ENCODE measurements around the gene ANKS1B. TPM values are rescaled to one million over a fixed set of nuclear protein-coding genes. Genes with fewer than 3 reads are reported as not detected.

The ANKS1B gene
- total and polyA plus RNA-seq, 9 donors, result 1.4 to 5.6 (median 2.7) TPM

GRCh38 chr12:99413751-99414150, 571.0 kb downstream of the ANKS1B start:
- H3K27me3 ChIP-seq (ENCODE audit: control insufficient read depth, insufficient read depth, low read length), result no peaks in the 10 kb centered on the region
- no peak overlapping the region for H3K27ac ChIP-seq (ENCODE audit: low read length)
- H3K9me3 ChIP-seq (replicated peaks; ENCODE audit: control insufficient read depth, low read depth, low read length), result no peaks in the 10 kb centered on the region
- no peaks in the 10 kb centered on the region for H3K36me3 ChIP-seq (ENCODE audit: control insufficient read depth, insufficient read depth, low read length)
- 100% methylated on average over 3 of the region's 3 CpGs for WGBS (ENCODE audit: insufficient coverage)
- DNase-seq, result no peak
- no peaks in the 10 kb centered on the region for H3K4me1 ChIP-seq (ENCODE audit: control insufficient read depth, insufficient read depth, low read length)
- H3K4me3 ChIP-seq (ENCODE audit: low read length), result no peak overlapping the region

- Histone ChIP-seq H3K36me3 (ENCODE audit: control insufficient read depth, insufficient read depth, low read length) (no peaks in the 10 kb centered on the region), H3K4me3 (ENCODE audit: low read length) (no peak overlapping the region), H3K27me3 (ENCODE audit: control insufficient read depth, insufficient read depth, low read length) (no peaks in the 10 kb centered on the region), H3K4me1 (ENCODE audit: control insufficient read depth, insufficient read depth, low read length) (no peaks in the 10 kb centered on the region), H3K27ac (ENCODE audit: low read length) (no peak overlapping the region), H3K9me3 (replicated peaks; ENCODE audit: control insufficient read depth, low read depth, low read length) (no peaks in the 10 kb centered on the region)
- no peak for DNase-seq
These were observed 591.0 kb downstream of the ANKS1B start for GRCh38 chr12:99393763-99394162.

GRCh38 chr12:99392091-99392850, 592.5 kb downstream of the ANKS1B start:
- 85% methylated on average over 3 of the region's 6 CpGs for WGBS (ENCODE audit: insufficient coverage)
- no peaks in the 10 kb centered on the region for H3K36me3 ChIP-seq (ENCODE audit: control insufficient read depth, insufficient read depth, low read length)
- no peaks in the 10 kb centered on the region for H3K4me1 ChIP-seq (ENCODE audit: control insufficient read depth, insufficient read depth, low read length)
- no peaks in the 10 kb centered on the region for H3K27me3 ChIP-seq (ENCODE audit: control insufficient read depth, insufficient read depth, low read length)
- no peaks in the 10 kb centered on the region for H3K9me3 ChIP-seq (replicated peaks; ENCODE audit: control insufficient read depth, low read depth, low read length)
- no peak overlapping the region for H3K27ac ChIP-seq (ENCODE audit: low read length)
- no peak for DNase-seq
- no peak overlapping the region for H3K4me3 ChIP-seq (ENCODE audit: low read length)

- 70% methylated on average over 6 of the region's 7 CpGs for WGBS (ENCODE audit: insufficient coverage)
- H3K9me3 ChIP-seq (replicated peaks; ENCODE audit: control insufficient read depth, low read depth, low read length), result no peaks in the 10 kb centered on the region
- H3K36me3 ChIP-seq (ENCODE audit: control insufficient read depth, insufficient read depth, low read length), result no peaks in the 10 kb centered on the region
- no peak overlapping the region for H3K27ac ChIP-seq (ENCODE audit: low read length)
- no peaks in the 10 kb centered on the region for H3K27me3 ChIP-seq (ENCODE audit: control insufficient read depth, insufficient read depth, low read length)
- H3K4me1 ChIP-seq (ENCODE audit: control insufficient read depth, insufficient read depth, low read length), result no peaks in the 10 kb centered on the region
- no peak overlapping the region for H3K4me3 ChIP-seq (ENCODE audit: low read length)
- no peak for DNase-seq
These were observed 594.0 kb downstream of the ANKS1B start for GRCh38 chr12:99390707-99391106.

GRCh38 chr12:99389751-99390150, 595.0 kb downstream of the ANKS1B start:
- no peak overlapping the region for H3K27ac ChIP-seq (ENCODE audit: low read length)
- WGBS (ENCODE audit: insufficient coverage), result no CpG with 5 or more reads among the region's 3 CpGs
- no peak overlapping the region for H3K4me3 ChIP-seq (ENCODE audit: low read length)

GRCh38 chr12:99388671-99389195, 596.0 kb downstream of the ANKS1B start:
- no peak overlapping the region for H3K4me3 ChIP-seq (ENCODE audit: low read length)
- DNase-seq, result peak; percentile 35
- no peaks in the 10 kb centered on the region for H3K36me3 ChIP-seq (ENCODE audit: control insufficient read depth, insufficient read depth, low read length)
- no peaks in the 10 kb centered on the region for H3K27me3 ChIP-seq (ENCODE audit: control insufficient read depth, insufficient read depth, low read length)
- WGBS (ENCODE audit: insufficient coverage), result no CpG with 5 or more reads among the region's 1 CpG
- no peak overlapping the region for H3K27ac ChIP-seq (ENCODE audit: low read length)
- H3K9me3 ChIP-seq (replicated peaks; ENCODE audit: control insufficient read depth, low read depth, low read length), result no peaks in the 10 kb centered on the region
- H3K4me1 ChIP-seq (ENCODE audit: control insufficient read depth, insufficient read depth, low read length), result no peaks in the 10 kb centered on the region

More at GRCh38 chr12:99389751-99390150, 595.0 kb downstream of the ANKS1B start:
- H3K9me3 ChIP-seq (replicated peaks; ENCODE audit: control insufficient read depth, low read depth, low read length), result no peaks in the 10 kb centered on the region
- H3K36me3 ChIP-seq (ENCODE audit: control insufficient read depth, insufficient read depth, low read length), result no peaks in the 10 kb centered on the region
- H3K27me3 ChIP-seq (ENCODE audit: control insufficient read depth, insufficient read depth, low read length), result no peaks in the 10 kb centered on the region
- no peaks in the 10 kb centered on the region for H3K4me1 ChIP-seq (ENCODE audit: control insufficient read depth, insufficient read depth, low read length)
- no peak for DNase-seq

- Histone ChIP-seq H3K27me3 (ENCODE audit: control insufficient read depth, insufficient read depth, low read length) (no peaks in the 10 kb centered on the region), H3K9me3 (replicated peaks; ENCODE audit: control insufficient read depth, low read depth, low read length) (no peaks in the 10 kb centered on the region), H3K4me1 (ENCODE audit: control insufficient read depth, insufficient read depth, low read length) (no peaks in the 10 kb centered on the region), H3K27ac (ENCODE audit: low read length) (no peak overlapping the region), H3K36me3 (ENCODE audit: control insufficient read depth, insufficient read depth, low read length) (no peaks in the 10 kb centered on the region), H3K4me3 (ENCODE audit: low read length) (no peak overlapping the region)
- DNase-seq, result no peak
- 83% methylated on average over 2 of the region's 4 CpGs for WGBS (ENCODE audit: insufficient coverage)
These were observed 597.1 kb downstream of the ANKS1B start for GRCh38 chr12:99387661-99388060.

- H3K4me1 ChIP-seq (ENCODE audit: control insufficient read depth, insufficient read depth, low read length), result no peaks in the 10 kb centered on the region
- H3K27ac ChIP-seq (ENCODE audit: low read length), result no peak overlapping the region
- WGBS (ENCODE audit: insufficient coverage), result no CpG with 5 or more reads among the region's 2 CpGs
- H3K4me3 ChIP-seq (ENCODE audit: low read length), result no peak overlapping the region
- H3K36me3 ChIP-seq (ENCODE audit: control insufficient read depth, insufficient read depth, low read length), result no peaks in the 10 kb centered on the region
- H3K9me3 ChIP-seq (replicated peaks; ENCODE audit: control insufficient read depth, low read depth, low read length), result no peaks in the 10 kb centered on the region
- H3K27me3 ChIP-seq (ENCODE audit: control insufficient read depth, insufficient read depth, low read length), result no peaks in the 10 kb centered on the region
- DNase-seq, result no peak
These were observed 597.8 kb downstream of the ANKS1B start for GRCh38 chr12:99386907-99387306.

- 88% methylated on average over 3 of the region's 4 CpGs for WGBS (ENCODE audit: insufficient coverage)
- DNase-seq, result no peak
- no peak overlapping the region for H3K4me3 ChIP-seq (ENCODE audit: low read length)
These were observed 601.5 kb downstream of the ANKS1B start for GRCh38 chr12:99383258-99383657.

GRCh38 chr12:99381992-99382391, 602.7 kb downstream of the ANKS1B start:
- Histone ChIP-seq H3K36me3 (ENCODE audit: control insufficient read depth, insufficient read depth, low read length) (no peaks in the 10 kb centered on the region), H3K9me3 (replicated peaks; ENCODE audit: control insufficient read depth, low read depth, low read length) (no peaks in the 10 kb centered on the region), H3K27ac (ENCODE audit: low read length) (no peak overlapping the region), H3K27me3 (ENCODE audit: control insufficient read depth, insufficient read depth, low read length) (no peaks in the 10 kb centered on the region), H3K4me3 (ENCODE audit: low read length) (no peak overlapping the region), H3K4me1 (ENCODE audit: control insufficient read depth, insufficient read depth, low read length) (no peaks in the 10 kb centered on the region)
- no peak for DNase-seq
- 100% methylated on average over 1 of the region's 2 CpGs for WGBS (ENCODE audit: insufficient coverage)

More at GRCh38 chr12:99383258-99383657, 601.5 kb downstream of the ANKS1B start:
- Histone ChIP-seq H3K36me3 (ENCODE audit: control insufficient read depth, insufficient read depth, low read length) (no peaks in the 10 kb centered on the region), H3K4me1 (ENCODE audit: control insufficient read depth, insufficient read depth, low read length) (no peaks in the 10 kb centered on the region), H3K27ac (ENCODE audit: low read length) (no peak overlapping the region), H3K27me3 (ENCODE audit: control insufficient read depth, insufficient read depth, low read length) (no peaks in the 10 kb centered on the region), H3K9me3 (replicated peaks; ENCODE audit: control insufficient read depth, low read depth, low read length) (no peaks in the 10 kb centered on the region)

Measured in muscle of leg (tissue), 11 donors.